ENCODE results near the gene KMT2B.

The KMT2B gene

DNA sequence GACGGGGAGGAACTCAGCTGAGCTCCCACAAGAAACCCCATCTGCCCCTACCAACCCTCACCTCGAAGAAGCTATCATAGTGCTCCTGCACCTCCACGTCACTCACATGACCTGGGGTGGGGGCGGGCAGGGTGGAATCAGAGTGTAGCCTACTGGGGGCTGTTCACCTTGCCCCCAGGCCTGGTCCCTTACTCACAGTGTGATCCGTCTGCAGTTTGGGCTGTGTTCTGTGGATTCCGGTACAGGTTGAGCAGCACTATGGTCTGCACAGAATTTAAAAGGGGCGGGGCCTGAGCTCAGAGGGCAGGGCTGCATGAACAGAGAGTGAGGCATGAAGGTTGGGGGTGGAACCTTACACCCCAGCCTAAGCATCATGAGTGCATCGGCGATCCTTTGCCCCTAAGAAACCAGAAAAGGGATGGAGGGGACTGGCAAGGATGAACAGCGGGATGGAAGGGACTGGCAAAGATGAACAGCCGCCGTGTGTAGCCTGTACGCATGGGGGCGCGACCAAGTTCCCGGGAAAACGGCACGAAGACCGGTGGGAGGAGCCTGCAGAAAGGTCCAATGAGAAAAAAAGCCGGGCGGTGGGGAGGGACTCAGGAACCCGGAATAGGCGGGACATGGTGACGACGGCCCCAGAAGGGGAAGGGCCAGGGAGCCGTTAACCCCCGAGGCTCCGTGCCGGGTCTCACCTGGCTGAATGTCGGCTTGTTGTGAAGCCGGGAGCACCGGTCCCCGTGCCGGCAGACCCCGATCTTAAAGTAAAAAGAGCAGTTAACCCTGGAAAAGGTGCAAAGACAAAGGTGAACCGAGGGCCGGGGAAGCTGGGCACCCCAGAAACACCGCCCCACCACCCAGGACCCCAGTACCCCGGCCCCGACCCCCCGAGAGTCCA, 26.9 kb downstream of the KMT2B start:
- peak; percentile 93 for DNase-seq

DNA sequence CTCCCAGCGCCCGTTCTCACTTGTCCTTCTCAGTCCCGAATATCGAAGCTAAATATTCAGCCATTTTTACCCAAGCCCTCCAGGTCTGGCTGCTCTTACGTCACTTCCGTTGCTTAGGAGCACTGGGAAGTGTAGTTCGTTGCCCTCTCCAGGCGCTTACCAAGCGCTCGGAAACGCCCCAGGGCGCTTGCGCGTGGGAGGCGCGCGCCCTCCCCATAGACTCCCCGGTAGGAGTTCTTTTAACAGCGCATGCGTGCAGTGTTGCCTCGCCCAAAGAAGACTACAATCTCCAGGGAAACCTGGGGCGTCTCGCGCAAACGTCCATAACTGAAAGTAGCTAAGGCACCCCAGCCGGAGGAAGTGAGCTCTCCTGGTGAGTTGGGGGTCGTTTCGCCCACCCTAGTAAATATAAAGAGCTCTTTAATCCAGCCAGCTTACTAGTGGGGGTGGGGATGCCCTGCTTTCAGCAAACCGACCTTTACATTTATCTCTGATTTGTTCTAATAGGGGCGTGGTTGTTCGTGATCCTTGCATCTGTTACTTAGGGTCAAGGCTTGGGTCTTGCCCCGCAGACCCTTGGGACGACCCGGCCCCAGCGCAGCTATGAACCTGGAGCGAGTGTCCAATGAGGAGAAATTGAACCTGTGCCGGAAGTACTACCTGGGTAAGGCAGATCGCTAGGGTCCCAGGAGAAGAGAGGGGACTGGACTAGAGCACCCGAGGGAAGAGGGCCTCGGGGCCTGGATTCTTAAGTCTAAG, 27.7 kb downstream of the KMT2B start, which contains the start of the genes PSENEN and U2AF1L4:
Gene PSENEN (plus strand): TSS at position 324 of the 759 bp plus-strand sequence. CDS start 280 bp downstream, at position 604.
Gene U2AF1L4 (minus strand): TSS at position 91 of the 759 bp plus-strand sequence. CDS start 27 bp downstream, at position 64.
- DNase-seq, result peak; percentile 98

GRCh38 chr19:35746087-35746462, 28.3 kb downstream of the KMT2B start:
- DNase-seq, result no peak

DNA sequence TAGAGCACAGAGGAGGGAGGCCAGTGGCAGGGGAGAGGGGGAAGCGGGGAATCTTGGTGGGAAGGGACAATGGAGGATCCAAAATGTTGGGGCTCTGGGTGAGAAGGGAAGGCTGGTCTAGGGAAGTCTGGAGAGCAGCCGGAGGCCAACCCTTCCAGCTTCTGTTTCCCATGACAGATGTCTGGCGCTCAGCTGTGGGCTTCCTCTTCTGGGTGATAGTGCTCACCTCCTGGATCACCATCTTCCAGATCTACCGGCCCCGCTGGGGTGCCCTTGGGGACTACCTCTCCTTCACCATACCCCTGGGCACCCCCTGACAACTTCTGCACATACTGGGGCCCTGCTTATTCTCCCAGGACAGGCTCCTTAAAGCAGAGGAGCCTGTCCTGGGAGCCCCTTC, 28.7 kb downstream of the KMT2B start:
- DNase-seq, result no peak

GRCh38 chr19:35748106-35749020, 30.6 kb downstream of the KMT2B start, which contains the start of gene LIN37:
Gene LIN37 (plus strand): TSS chr19:35748576. CDS start chr19:35748725, 149 bp downstream.
- peak; percentile 98 for DNase-seq

- DNase-seq, result no peak
Measured at GRCh38 chr19:35750167-35750566, 32.4 kb downstream of the KMT2B start.

DNA sequence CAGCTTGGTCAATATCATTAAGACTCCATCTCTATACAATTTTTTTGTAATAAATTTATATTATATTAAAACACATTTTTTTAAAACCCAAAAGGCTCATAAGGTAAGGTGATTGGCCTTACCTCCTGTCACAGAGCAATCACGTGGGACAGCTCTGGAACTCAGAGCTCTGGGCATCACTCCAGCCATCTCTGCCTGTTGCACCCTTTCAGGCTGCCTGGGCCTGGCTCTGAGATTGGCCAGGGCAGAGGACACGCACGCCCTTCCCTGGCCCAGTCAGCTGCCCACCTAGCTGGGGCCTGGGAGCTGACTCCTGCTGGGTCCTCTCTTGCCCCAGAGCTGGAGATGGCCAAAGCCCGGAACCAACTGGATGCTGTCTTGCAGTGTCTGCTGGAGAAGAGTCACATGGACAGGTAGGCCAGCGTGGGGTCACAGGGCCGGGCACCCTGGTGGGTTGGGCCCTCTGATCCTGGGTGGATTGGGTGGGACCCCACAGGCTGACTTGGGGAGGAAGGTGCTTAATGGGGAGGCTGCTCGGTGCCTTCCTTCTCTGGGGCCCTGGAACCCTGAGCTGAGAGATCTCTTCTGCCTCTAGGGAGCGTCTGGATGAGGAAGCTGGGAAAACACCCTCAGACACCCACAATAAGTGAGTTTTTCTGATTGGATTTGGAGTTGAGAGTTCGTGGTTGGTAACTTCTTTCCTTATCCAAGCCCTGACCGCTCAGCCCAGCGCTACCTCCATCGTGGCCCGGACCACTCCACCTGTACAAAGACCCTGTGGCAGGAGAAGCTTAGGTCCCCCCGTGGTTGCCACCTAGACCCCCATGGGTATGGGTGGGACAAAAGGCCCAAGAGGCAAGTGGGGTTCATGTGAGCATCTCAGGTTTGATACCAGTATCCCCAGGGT, 34.3 kb downstream of the KMT2B start:
- DNase-seq, result no peak

DNA sequence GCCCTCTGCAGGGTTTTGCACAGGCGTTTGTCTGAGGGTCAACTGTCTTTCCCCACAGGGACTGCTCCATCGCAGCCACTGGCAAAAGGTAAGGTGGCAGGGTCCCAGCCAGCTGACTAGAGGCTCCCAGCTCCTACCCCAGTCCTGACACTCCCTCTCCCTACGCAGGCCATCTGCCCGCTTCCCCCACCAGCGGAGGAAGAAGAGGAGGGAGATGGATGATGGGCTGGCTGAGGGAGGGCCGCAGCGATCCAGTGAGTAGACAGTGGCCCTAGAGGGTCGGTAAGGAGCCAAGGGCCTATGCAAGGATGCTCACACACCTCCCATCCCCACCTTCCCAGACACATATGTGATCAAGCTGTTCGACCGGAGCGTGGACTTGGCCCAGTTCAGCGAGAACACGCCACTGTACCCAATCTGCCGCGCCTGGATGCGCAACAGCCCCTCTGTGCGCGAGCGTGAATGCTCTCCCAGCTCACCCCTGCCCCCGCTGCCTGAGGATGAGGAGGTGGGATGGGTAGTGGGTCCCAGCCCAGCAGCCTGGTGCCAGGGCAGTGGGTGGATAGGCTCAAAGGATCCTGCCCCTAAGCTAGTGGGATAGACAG, 35.0 kb downstream of the KMT2B start:
- no peak for DNase-seq

DNA sequence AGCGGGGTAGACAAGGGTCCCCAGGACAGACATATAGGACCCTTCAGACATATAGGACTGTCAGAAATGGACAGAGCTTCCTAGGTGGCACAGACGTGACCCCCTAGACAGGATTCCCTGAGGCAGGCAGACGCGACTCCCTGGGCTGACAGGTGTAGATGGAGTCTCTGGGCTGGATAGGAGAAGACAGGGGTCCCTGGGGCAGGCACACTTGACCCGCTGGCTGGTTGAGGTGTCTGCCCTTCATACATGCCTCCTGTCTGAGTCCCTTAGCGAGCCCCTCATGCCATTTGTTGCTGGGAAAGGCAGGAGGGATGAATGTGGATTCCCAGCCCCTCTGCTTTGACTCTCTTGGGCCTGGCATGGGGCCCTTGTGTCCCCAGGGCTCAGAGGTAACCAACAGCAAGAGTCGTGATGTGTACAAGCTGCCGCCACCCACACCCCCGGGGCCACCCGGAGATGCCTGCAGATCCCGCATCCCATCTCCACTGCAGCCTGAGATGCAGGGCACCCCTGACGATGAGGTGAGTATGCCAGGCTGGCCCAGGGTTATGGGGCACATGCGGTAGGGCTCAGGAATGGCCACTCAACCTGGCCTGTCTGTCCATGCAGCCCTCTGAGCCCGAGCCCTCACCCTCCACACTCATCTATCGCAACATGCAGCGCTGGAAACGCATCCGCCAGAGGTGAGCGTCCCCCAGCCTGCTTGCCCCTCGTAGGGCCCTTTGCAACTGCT, 36.0 kb downstream of the KMT2B start:
- no peak for DNase-seq

DNA sequence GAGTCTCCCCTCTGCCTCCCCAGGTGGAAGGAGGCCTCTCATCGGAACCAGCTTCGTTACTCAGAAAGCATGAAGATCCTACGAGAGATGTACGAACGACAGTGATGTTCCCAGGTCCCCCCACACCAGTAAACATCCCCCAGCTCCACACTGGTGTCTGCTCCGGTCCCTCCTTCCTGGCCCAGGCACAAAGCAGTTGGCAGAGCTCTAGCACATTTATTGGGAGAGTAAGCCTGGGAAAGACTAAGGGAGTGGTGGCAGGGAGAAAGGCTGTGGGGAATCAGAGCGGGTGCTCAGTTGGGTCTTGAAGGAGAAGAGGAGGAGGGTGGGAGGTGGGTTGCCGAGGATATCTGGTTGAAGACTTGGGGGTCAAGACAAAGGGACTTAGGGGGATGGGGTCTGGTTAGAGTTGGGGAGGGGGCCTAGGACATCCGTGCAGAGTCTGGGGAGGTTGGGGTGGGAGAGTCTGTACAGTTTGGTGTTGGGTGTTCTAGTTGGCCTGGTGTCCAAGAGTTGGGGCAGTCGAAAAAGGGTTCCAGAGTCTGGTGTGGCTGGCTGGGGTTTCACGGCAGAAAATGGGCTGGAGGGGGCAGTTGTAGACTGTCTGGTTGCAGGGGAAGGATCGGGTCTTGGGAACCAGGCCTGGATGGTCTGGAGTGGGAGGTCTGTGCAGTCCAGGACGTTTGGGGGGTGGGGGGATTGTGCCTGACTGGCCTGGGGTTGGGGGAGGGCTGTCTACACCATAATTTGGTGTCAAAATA, 36.7 kb downstream of the KMT2B start:
- DNase-seq, result no peak

DNA sequence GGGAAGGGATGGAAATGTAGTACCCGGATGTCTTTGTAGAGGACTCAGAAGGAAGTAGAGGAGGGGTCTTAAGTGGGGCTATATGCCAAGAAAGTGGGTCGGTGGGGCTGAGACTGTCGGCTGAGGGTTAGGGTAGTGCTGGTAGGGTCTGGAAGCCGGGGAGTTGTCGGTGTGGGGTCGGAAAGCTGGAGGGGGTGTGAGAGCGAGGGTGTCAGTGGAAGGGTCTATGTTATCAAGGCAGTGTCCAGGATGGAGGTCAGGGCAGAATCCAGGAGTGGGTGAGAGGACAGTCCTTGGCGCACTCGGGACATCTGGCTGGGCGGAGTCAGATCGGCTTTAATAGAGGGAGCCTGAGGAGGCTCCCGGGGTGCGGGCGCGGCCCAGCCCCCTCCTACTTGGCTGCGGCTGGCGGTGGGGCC, 37.3 kb downstream of the KMT2B start:
- no peak for DNase-seq

GRCh38 chr19:35755550-35756376, 38.0 kb downstream of the KMT2B start:
- no peak for DNase-seq

DNA sequence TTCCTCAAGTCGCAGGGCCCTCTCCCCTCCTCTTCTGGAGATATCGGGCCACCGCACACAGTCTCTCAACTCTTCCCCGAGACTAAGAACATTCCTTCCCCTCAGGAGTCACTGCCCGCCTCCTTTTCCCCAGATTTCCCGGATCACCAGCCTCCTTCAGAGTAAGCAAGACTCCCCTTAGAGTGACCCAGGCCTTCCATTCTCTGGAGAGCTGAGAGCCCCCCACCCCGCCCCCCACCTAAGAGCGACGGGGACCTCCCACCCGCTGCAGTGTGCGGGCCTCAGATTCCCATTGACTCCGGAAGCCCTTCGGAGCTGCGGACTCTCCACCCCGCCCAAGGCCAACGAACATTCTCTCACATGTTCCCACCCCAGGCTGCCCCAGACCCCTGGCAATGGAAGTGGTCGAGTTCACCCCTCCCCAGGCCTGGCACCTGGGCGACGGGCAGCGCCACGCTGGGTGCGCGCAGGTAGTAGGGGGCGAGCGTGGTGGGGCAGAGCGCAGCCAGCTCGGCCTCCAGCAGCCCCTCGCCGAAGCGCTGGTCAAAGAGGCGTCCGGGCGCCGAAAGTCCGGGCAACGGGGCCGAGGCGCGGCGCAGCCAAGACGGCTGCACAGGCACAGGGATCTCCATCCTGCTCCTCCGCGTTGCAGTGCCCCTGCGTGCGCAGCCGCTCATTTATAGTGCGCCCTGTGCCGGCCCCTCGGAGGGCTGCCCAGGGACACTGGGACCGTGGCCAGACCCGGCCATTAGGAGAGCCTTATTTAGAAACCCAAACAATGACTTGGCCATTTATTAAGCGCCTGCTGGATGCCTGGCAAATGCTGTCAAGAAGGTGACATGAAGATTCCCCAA, 38.8 kb downstream of the KMT2B start, which contains the start of gene HSPB6:
Gene HSPB6 (minus strand): TSS at position 653 of the 854 bp plus-strand sequence. CDS start 21 bp downstream, at position 632.
- DNase-seq, result no peak

DNA sequence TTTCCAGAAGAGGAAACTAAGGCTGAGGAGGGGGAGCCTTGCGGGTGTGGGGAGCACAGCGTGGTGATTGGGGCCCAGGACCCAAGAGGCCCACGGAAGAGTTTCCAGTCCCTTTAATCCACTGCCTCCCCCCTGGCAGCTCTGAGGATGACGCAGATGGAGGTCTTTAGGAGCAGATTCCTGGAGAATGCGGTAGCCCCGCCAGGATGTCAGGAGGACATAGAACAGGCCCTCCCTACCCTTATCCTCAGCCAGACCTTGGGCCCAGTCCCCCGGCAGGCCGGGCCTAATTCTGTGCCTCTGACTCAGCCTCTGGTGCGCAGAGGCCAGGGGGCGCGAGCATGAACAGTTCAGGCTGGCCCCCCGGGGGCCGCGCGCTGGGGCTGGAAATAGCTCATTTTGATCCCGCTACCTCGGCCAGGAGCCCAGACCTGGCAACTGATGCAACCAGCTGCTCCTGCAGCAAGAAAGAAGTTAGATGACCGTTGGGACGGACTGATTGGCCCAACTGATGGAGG, 39.5 kb downstream of the KMT2B start:
- no peak for DNase-seq

DNA sequence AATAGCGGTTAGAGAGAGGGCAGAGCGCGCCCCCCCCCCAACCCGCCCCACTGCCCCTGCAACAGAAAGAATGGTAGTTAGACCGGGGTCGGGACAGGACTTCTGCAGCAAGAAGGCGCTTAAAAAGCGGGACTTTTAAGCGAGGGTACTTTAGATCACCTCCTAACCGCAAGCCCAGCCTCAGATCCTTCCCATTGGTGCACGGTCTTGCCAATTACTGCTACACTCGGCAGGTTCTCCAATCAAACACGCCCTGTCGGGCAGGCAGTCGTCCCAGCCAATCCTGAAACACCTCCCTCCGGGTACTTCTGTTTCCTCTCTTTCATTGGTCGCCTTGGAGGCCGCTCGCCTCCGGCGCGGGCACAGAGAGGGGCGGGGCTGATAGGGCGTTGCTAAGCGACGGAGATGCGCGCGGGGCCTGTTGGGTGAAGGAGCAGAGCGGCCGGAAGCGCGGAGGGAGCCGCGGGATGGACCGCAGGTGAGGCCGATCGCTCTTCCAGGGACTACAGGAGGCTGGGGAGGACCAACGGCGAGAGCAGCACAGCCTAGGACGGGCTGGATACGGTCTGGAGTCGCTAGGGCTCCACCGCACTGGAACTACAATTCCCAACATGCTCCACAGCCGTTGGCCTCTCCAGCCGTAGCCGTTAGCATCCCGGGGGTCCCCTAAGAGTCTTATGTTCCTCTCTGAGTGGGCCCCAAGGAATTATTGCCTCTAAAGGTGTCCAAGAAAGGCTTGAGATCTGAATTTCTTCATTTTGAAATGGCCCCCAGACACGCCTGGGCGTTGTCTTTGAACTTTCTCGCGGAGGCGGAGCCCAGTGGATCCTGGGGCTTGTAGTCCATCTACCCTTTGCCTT, 40.2 kb downstream of the KMT2B start, which contains the start of gene PROSER3:
Gene PROSER3 (plus strand): TSS at position 428 of the 860 bp plus-strand sequence. CDS start 40 bp downstream, at position 468.
- peak; percentile 99 for DNase-seq

DNA sequence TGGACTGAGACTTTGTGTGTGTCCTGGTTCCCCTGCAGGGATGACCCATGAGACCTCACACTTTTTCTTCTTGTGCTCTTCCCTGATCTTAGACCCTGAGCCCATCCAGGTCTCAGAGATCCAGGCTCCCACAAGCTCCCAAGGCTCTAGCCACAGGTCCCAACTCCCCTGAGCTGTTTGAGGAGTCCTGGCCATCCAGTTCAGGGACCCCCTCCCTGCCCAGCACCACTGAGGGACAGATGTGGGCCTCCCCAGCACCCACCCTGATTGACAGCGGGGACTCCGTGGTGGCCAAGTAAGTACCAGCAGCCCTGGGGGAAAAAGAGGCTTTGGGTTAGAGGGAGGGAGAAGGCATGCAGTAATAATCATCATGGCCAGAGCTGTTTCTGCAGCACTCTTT, 41.9 kb downstream of the KMT2B start:
- DNase-seq, result no peak

All from DMS79 (cell line).